GM19099 (cell line): Measurements from ENCODE around the gene ATG7.

Experiments
- POLR2A ChIP-seq: IDR thresholded peaks from 3 replicates; pipeline ENCODE4 v1.6.1; 2011; ENCODE audit warnings: low read depth; ENCODE audit not compliant: insufficient read length; ENCODE audit errors: extremely low read depth

ATG7 gene

GRCh38 chr3:11393401-11393800 is 121.2 kb downstream of the ATG7 start:
- TF ChIP-seq POLR2A: no peak

GRCh38 chr3:11394392-11394791 is 122.2 kb downstream of the ATG7 start:
- TF ChIP-seq POLR2A: no peak

- no peak for TF ChIP-seq POLR2A
These were observed 128.0 kb downstream of the ATG7 start for GRCh38 chr3:11400213-11400612.

GRCh38 chr3:11401434-11401833 is 129.2 kb downstream of the ATG7 start:
- no peak for TF ChIP-seq POLR2A

GRCh38 chr3:11405323-11405722 is 133.1 kb downstream of the ATG7 start:
- no peak for TF ChIP-seq POLR2A

GRCh38 chr3:11407644-11408043 is 135.4 kb downstream of the ATG7 start:
- no peak for TF ChIP-seq POLR2A

GRCh38 chr3:11410564-11410963 is 138.4 kb downstream of the ATG7 start:
- TF ChIP-seq POLR2A: no peak

- TF ChIP-seq POLR2A: no peak
These were observed 139.8 kb downstream of the ATG7 start for GRCh38 chr3:11411956-11412355.

- TF ChIP-seq POLR2A: no peak
These were observed 140.9 kb downstream of the ATG7 start for GRCh38 chr3:11413071-11413470.

- no peak for TF ChIP-seq POLR2A
These were observed 142.9 kb downstream of the ATG7 start for GRCh38 chr3:11415099-11415498.

- TF ChIP-seq POLR2A: no peak
These were observed 147.9 kb downstream of the ATG7 start for GRCh38 chr3:11420066-11420465.

GRCh38 chr3:11422291-11422690 is 150.1 kb downstream of the ATG7 start:
- no peak for TF ChIP-seq POLR2A

GRCh38 chr3:11423868-11424267 is 151.7 kb downstream of the ATG7 start:
- no peak for TF ChIP-seq POLR2A

- TF ChIP-seq POLR2A: no peak
These were observed 152.1 kb downstream of the ATG7 start for GRCh38 chr3:11424277-11424676.

- no peak for TF ChIP-seq POLR2A
These were observed 158.0 kb downstream of the ATG7 start for GRCh38 chr3:11430207-11430606.

GRCh38 chr3:11430624-11431023 is 158.4 kb downstream of the ATG7 start:
- no peak for TF ChIP-seq POLR2A

- no peak for TF ChIP-seq POLR2A
These were observed 159.1 kb downstream of the ATG7 start for GRCh38 chr3:11431319-11431718.

GRCh38 chr3:11434017-11434526 is 161.9 kb downstream of the ATG7 start:
- no peak for TF ChIP-seq POLR2A

- no peak for TF ChIP-seq POLR2A
These were observed 162.4 kb downstream of the ATG7 start for GRCh38 chr3:11434563-11435096.
